ENCODE measurements around the gene BACE2.
"Not testable (repeated sequence)": the region's sequence is repeated elsewhere in the genome, so short reads cannot be mapped to it uniquely, and the experiment has no call there.

Gene BACE2

DNA sequence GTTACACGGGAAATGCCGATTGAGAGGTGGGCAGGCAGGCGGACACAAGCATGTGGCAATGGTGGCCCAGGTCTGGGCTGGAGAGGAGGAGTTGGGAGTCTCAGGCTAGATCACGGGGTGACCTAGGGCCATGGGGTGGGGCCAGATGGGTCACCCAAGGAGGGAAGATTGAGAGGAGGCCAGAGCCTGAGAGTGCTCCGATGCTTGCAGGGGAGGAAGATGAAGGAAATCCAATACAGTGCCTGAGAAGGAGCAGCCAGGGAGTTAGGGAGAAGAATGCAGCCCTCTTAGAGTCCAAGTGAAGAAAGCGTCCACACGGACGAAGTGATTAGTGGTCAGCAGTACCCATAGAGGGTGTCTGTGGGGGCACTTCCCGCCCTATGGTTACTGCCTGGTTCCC, 87.2 kb downstream of the BACE2 start:
- H3K27ac ChIP-seq, result no peak overlapping the region
- DNase-seq (ENCODE audit: low read depth, low spot score), result no peak

- H3K27ac ChIP-seq, result not testable (repeated sequence)
Measured at GRCh38 chr21:41256231-41256630, 88.3 kb downstream of the BACE2 start.

DNA sequence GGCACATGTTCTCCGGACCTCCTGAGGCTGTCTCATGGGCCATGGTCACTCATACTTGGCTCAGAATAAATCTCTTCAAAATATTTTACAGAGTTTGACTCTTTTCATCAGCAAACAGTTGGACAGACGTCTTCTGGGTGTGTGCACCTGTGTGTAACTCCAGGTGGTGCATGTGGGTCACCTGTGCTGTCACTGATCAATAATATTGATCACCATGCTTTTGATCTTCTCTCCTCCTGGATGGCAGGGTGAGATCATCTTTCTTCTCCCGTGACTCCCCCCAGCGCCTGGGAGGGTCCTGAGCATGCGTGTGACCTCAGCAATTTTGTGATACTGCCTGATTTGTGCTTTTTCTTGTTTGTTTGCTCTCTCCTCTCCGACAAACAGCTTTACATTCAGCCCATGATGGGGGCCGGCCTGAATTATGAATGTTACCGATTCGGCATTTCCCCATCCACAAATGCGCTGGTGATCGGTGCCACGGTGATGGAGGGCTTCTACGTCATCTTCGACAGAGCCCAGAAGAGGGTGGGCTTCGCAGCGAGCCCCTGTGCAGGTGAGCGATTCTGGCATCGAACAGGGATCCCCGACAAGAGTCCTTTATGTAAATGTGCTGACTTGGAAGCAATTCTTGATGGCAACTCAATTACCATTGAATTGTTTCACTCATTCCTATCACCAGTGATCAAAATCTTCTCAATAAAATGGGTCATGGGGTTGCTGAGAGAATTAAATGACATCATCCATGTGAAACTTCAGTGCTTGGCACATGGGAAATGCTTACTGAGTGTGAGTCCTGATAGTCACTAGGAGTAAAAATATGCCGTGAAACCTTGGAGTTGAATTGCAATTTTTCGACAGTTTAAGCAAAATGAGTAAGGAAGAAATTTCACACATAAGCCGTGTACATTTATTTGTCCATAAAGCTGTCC, 89.1 kb downstream of the BACE2 start:
- no peak overlapping the region for H3K27ac ChIP-seq
- DNase-seq (ENCODE audit: low read depth, low spot score), result no peak

More at GRCh38 chr21:41256231-41256630, 88.3 kb downstream of the BACE2 start:
- DNase-seq (ENCODE audit: low read depth, low spot score), result not testable (repeated sequence)

GRCh38 chr21:41258617-41259016, 90.7 kb downstream of the BACE2 start:
- H3K27ac ChIP-seq, result no peak overlapping the region
- DNase-seq (ENCODE audit: low read depth, low spot score), result no peak

GRCh38 chr21:41260428-41260827, 92.5 kb downstream of the BACE2 start:
- no peak for DNase-seq (ENCODE audit: low read depth, low spot score)
- no peak overlapping the region for H3K27ac ChIP-seq

GRCh38 chr21:41267346-41267745, 99.4 kb downstream of the BACE2 start:
- no peak for DNase-seq (ENCODE audit: low read depth, low spot score)
- H3K27ac ChIP-seq, result no peak overlapping the region

- no peak for DNase-seq (ENCODE audit: low read depth, low spot score)
- no peak overlapping the region for H3K27ac ChIP-seq
Measured at GRCh38 chr21:41269535-41269934, 101.6 kb downstream of the BACE2 start.

DNA sequence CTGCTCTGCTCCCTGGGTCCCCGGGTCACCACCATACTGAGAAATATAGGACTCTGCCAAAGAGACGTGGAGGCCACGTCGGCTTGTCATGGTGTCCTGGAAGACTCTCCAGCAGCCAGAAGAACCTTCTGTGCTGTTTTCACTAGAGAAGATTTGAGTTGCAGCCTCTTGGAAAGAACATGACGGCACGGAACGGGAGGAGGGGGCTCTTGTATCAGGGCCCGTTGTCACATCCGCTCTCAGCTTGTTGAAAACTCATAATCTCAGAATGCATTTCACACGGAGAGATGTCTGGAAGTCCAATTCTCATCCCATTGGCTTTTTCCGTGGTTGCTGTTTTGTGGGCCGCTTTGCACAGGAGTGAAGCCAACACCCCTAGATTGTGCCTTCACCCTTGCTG, 109.2 kb downstream of the BACE2 start:
- no peak overlapping the region for H3K27ac ChIP-seq
- DNase-seq (ENCODE audit: low read depth, low spot score), result no peak

- no peak for DNase-seq (ENCODE audit: low read depth, low spot score)
- no peak overlapping the region for H3K27ac ChIP-seq
Measured at GRCh38 chr21:41277846-41278245, 109.9 kb downstream of the BACE2 start.

DNA sequence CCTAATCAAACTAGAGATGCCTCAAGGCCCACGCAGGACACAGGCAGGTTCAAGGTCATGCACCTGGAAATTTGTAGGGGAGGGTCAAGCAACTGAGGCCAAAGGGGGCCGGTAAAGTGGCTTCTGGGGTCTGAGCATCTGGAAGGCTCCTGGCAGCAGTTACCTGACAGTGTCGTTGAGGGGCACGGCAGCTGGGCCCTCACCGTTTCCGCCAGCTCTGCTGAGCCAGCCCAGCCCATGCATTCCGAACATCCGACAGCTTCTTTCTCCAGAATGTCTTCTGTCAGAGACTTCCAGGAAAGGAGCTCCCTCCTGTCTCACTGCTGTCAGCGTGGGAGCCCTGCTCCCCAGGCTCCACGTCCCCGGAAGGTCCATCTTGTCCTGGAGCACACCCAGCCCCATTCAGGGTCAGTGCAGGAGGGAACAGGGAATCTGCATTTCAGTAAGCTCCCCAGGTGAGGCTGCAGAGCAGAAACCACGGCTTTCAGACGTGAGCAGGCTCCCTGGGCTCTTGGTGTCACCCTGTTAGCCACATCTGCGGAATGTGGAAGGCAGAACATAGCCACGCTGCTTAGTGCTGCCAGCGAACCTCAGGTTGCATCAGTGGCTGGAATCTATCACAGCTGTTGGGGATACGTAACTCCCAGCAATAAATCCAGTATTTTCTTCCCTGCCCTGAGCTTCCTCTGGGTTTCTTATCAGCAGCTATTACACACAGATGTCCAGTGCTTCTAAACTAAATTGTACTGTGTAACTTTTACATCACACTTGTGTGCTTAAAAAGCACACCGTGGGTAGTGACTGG, 112.4 kb downstream of the BACE2 start:
- DNase-seq (ENCODE audit: low read depth, low spot score), result no peak
- H3K27ac ChIP-seq, result no peak overlapping the region

- no peak for DNase-seq (ENCODE audit: low read depth, low spot score)
- H3K27ac ChIP-seq, result no peak overlapping the region
Measured at GRCh38 chr21:41282412-41282811, 114.5 kb downstream of the BACE2 start.

GRCh38 chr21:41283211-41283818, 115.4 kb downstream of the BACE2 start:
- peak; percentile 50 for DNase-seq (ENCODE audit: low read depth, low spot score)
- H3K27ac ChIP-seq, result no peak overlapping the region

GRCh38 chr21:41289431-41289830, 121.5 kb downstream of the BACE2 start:
- no peak overlapping the region for H3K27ac ChIP-seq
- no peak for DNase-seq (ENCODE audit: low read depth, low spot score)

DNA sequence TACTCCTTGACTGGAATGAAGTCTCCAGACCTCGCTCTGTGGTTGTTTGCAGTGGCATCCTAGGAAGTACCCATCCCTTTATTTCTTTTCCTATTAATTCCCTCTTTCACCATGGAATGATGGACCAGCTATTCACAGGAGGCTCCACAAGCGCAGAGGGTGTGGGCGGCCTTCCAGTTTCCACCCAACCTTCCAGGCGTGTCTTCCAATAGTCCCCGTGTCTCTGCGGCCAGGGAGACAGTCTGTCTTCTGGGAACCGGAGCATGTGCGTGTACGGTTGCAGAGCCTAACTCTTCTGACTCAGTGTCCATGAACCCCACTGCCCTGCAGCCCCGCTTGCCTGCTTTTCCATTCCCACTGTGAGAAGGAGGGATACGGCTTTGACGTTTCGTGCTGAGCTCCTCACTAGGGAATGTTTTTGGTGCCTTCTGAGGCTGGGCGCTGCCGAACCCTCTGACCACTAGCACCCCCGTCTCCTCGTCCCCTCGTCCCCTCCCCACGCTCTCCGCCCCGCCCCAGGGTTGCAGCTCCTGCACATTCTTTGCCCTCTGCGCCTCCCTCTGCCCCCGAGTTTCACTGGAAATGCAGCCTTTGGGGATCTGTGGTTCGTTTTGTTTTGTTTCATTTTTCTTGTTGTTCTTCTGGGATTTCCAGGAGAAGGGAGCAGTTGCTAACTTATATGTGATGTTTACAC, 122.3 kb downstream of the BACE2 start:
- DNase-seq (ENCODE audit: low read depth, low spot score), result no peak
- no peak overlapping the region for H3K27ac ChIP-seq

DNA sequence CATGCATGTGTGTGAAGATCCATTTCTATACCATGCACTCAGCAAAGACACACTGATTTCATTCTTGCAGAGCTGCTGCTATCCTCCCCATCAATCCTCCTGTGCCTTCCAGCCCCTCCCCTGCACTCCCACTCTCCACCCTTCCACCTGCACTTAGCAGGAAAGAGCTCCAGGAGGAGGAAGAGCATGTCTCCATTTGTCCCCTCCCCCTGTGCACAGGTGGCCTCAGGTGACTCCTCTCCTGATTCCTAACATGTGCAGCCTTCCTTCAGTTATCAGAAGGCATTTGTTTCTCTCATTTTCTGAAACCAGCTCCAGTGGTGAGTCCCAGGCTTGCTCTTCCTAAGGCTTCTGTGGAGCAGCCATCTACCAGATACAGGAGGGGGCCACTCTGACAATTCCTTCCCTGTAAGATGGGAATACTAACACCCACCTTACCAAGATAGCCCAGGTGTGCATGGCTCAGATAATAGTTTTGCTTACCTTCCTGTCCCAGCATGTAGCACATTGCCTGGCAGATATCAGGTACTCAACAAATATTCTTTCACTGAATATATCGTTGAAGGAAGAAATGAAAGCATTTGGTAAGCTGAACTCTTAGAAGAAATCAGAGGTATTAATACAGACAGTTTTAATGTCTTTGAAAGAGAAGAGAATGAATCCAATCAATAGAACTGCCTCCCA, 126.7 kb downstream of the BACE2 start:
- DNase-seq (ENCODE audit: low read depth, low spot score), result no peak

GRCh38 chr21:41295721-41296254, 127.8 kb downstream of the BACE2 start:
- no peak overlapping the region for H3K27ac ChIP-seq
- DNase-seq (ENCODE audit: low read depth, low spot score), result no peak

More for the DNA sequence above, 126.7 kb downstream of the BACE2 start:
- H3K27ac ChIP-seq, result no peak overlapping the region

GRCh38 chr21:41302976-41303375, 135.0 kb downstream of the BACE2 start:
- no peak for DNase-seq (ENCODE audit: low read depth, low spot score)

DNA sequence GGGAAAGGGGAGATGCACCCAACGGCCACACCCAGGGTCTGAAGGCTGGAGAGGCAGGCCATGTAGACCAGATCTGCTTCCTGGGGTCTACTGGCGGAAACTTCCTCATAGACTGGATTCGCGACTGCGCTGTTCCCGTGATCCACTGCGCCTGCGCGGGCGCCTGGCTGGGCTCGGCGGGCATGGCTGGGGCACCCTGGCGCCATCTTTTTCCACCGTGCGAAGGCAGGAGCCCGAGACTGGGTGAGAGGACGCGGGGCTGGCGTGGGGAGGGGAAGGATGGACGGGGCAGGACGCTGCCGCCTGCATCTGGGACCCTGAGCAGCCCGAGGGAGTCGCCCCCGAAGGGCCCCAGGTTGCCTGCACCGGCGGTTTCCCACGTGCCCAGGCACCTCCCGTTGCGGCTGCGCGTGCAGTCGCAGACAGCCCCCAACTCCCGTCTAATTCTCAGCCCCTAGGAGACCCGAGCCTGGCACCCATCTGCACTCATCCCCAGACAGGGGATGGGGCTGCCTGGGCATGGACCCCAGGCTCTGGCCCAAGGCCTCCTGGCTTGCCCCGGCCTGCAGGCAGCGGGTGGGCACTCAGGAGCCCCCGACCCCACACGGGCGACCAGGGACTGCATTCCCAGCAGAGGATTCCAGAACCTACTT, 136.2 kb downstream of the BACE2 start:
- H3K27ac ChIP-seq, result no peak overlapping the region
- DNase-seq (ENCODE audit: low read depth, low spot score), result no peak

More at GRCh38 chr21:41302976-41303375, 135.0 kb downstream of the BACE2 start:
- no peak overlapping the region for H3K27ac ChIP-seq

DNA sequence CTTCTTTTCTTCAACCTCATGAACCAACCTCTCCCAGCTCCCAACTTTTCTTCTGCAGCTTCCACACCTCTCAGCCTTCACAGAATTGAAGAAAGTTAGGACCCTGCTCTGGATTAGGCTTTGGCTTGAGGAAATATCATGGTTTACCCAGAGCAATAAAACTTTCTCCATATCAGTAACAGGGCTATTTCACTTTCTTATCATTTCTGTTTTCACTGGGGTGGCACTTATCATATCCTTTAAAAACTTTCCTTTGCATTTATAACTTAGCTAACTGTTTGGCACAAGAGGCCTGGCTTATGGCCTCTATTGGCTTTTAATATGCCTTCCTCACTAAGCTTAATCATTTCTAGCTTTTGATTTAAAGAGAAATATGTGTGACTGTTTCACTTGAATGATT, 139.3 kb downstream of the BACE2 start:
- DNase-seq (ENCODE audit: low read depth, low spot score), result no peak
- H3K27ac ChIP-seq, result no peak overlapping the region

Measured in epithelial cell of prostate (primary cell).